NB4 (cell line): ENCODE measurements around the gene RABGAP1.

Experiments
- DNase-seq: peaks from one replicate; pipeline ENCODE4 v3.0.0; 2010; ENCODE audit warnings: low read depth
- H3K4me3 ChIP-seq: one replicate; pipeline ENCODE4 v1.5.1; 2011; ENCODE audit warnings: mild to moderate bottlenecking, low read depth, low read length, moderate library complexity
- CTCF ChIP-seq: IDR thresholded peaks from one replicate; pipeline ENCODE4 v1.5.1; 2012; ENCODE audit warnings: low read depth, low read length
- MAX ChIP-seq: IDR thresholded peaks from 2 replicates; pipeline ENCODE4 v1.6.1; 2011; ENCODE audit warnings: low read depth, low read length
- MYC ChIP-seq: IDR thresholded peaks from 2 replicates; pipeline ENCODE4 v1.6.1; 2011; ENCODE audit warnings: low read depth, low read length
- POLR2A ChIP-seq: IDR thresholded peaks from 2 replicates; pipeline ENCODE4 v1.6.1; 2011; ENCODE audit warnings: mild to moderate bottlenecking; ENCODE audit not compliant: insufficient read length; ENCODE audit errors: extremely low read depth

Gene RABGAP1

GRCh38 chr9:123048748-123049147, 107.9 kb downstream of the RABGAP1 start:
- no peak for DNase-seq

GRCh38 chr9:123049589-123050222, 108.9 kb downstream of the RABGAP1 start:
- no peak overlapping the region for H3K4me3 ChIP-seq
- TF ChIP-seq POLR2A (no peak), CTCF (no peak), MYC (no peak), MAX (no peak)
- DNase-seq: no peak

More at GRCh38 chr9:123048748-123049147, 107.9 kb downstream of the RABGAP1 start:
- TF ChIP-seq MYC (no peak), CTCF (no peak), POLR2A (no peak), MAX (no peak)
- H3K4me3 ChIP-seq: no peak overlapping the region

- DNase-seq: no peak
- H3K4me3 ChIP-seq: no peak overlapping the region
- TF ChIP-seq POLR2A (no peak), MYC (no peak), CTCF (no peak), MAX (no peak)
Measured at GRCh38 chr9:123053046-123053445, 112.2 kb downstream of the RABGAP1 start.

GRCh38 chr9:123053711-123054110, 112.9 kb downstream of the RABGAP1 start:
- TF ChIP-seq MAX (no peak), CTCF (no peak), MYC (no peak), POLR2A (no peak)
- no peak for DNase-seq
- no peak overlapping the region for H3K4me3 ChIP-seq

- TF ChIP-seq POLR2A (no peak), CTCF (no peak), MYC (no peak)
- no peak for DNase-seq
Measured at GRCh38 chr9:123058834-123059233, 118.0 kb downstream of the RABGAP1 start.

More at GRCh38 chr9:123058834-123059233, 118.0 kb downstream of the RABGAP1 start:
- H3K4me3 ChIP-seq: no peak overlapping the region
